Mucosa of descending colon (tissue), 3 donors: ENCODE data around the gene PREP. TPM values are rescaled to one million over a fixed set of nuclear protein-coding genes. Genes with fewer than 3 reads are reported as not detected.

Source experiments
- ATAC-seq: fragments of 200-7000 bp; cut with Tn5 transposase; one replicate; pipeline ENCODE4 v1.9.1; 2020; ENCODE audit warnings: mild to moderate bottlenecking, moderate library complexity
- DNase-seq, 3 donors: peaks; one replicate each; pipeline ENCODE4 v3.0.0-alpha.2; 2020
- H3K36me3 ChIP-seq: fragments of 200-600 bp; one replicate; pipeline ENCODE4 v1.8.0; 2021; ENCODE audit warnings: low read depth, mild to moderate bottlenecking
- H3K4me1 ChIP-seq: fragments of 200-600 bp; one replicate; pipeline ENCODE4 v1.8.0; 2021; ENCODE audit warnings: low read depth, mild to moderate bottlenecking
- H3K4me3 ChIP-seq: fragments of 200-600 bp; one replicate; pipeline ENCODE4 v1.8.0; 2021; ENCODE audit warnings: mild to moderate bottlenecking
- H3K9me3 ChIP-seq: fragments of 200-600 bp; one replicate; pipeline ENCODE4 v1.8.0; 2021; ENCODE audit warnings: mild to moderate bottlenecking
- intact Hi-C, 2 donors: fragments of 100-400 bp; cut with DNase I in 1 of 2; cut with micrococcal nuclease in 1 of 2; formaldehyde crosslinking; loops; one replicate each; pipeline versions ENCODE4 v1.11.0 to v1.11.1; 2022; cut with DNase I, micrococcal nuclease
- total RNA-seq, 3 donors: library from RNA; stranded (reverse); fragmentation: NEBNext Ultra II Directional in 2 of 3; extraction: Animal tissue kit (Norgen Biotek cat#: 25700) in 2 of 3; gene quantifications; one replicate each; pipeline versions ENCODE4 v1.2.1 to v1.2.4, GENCODE V29; 2021 to 2023
- TF ChIP-seq, protein P1 (sequence below): fragments of 200-600 bp; IDR thresholded peaks from one replicate; pipeline ENCODE4 v1.8.0; 2022; ENCODE audit warnings: antibody characterized with exemption, mild to moderate bottlenecking
- donor health status: DM: no; HTN: no; CAD: no; lungs with moderate emphysema.
- donor health status: DM: no; HTN: no; CAD: no.
- donor health status: DM: no; HTN: yes; CAD: no.

PREP gene
- total RNA-seq, 3 donors from 2014 or later: 46.5 to 74.2 (median 72.3) TPM

DNA sequence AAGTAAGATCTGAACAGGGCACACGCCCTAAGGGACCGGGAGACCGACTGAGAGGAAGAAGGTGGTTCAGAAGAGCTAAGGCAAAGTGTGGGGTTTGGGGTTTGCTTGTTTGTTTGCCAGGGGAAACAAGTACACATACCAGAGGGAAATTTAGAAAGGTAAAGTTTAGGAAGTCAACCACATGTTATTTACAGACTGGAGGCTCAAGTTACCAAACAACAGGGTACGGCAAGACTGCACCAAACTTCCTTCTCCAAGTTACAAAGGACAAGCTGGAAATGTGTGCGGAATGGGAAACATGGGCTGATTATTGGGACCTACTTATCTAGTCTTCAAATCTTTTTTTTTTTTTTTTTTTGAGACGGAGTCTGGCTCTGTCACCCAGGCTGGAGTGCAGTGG is 11.2 kb downstream of the PREP start:
- Histone ChIP-seq H3K4me3 (no peak overlapping the region), H3K9me3 (no peaks in the 10 kb centered on the region), H3K36me3 (no peaks in the 10 kb centered on the region), H3K4me1 (peaks cover 20% of the 10 kb centered on the region)
- intact Hi-C loops: no loop called here
- DNase-seq (no peak), ATAC-seq (no peak)
- TF ChIP-seq, protein P1, sequence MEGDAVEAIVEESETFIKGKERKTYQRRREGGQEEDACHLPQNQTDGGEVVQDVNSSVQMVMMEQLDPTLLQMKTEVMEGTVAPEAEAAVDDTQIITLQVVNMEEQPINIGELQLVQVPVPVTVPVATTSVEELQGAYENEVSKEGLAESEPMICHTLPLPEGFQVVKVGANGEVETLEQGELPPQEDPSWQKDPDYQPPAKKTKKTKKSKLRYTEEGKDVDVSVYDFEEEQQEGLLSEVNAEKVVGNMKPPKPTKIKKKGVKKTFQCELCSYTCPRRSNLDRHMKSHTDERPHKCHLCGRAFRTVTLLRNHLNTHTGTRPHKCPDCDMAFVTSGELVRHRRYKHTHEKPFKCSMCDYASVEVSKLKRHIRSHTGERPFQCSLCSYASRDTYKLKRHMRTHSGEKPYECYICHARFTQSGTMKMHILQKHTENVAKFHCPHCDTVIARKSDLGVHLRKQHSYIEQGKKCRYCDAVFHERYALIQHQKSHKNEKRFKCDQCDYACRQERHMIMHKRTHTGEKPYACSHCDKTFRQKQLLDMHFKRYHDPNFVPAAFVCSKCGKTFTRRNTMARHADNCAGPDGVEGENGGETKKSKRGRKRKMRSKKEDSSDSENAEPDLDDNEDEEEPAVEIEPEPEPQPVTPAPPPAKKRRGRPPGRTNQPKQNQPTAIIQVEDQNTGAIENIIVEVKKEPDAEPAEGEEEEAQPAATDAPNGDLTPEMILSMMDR: no peak

DNA sequence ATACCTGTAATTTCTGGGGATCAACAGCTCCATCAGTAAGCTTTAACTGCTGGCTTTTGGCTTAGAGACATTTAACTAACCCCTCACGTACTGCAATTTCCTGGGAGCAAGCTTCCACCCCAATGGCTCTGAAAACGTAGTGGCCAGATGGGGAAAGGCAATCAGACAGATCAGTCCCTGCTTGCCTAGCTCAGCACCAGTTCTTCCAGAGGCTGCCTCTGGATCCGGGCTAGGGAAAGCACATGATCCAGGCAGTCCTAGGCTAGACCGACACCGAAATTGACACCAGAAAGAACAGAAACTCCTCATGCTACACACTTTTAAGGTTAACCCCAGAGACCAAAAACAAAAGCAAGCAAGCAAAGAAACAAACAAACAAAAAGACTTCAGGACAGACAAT is 13.3 kb downstream of the PREP start:
- ATAC-seq: peak; percentile 39
- no peaks in the 10 kb centered on the region for H3K9me3 ChIP-seq
- intact Hi-C loops: no loop called here

DNA sequence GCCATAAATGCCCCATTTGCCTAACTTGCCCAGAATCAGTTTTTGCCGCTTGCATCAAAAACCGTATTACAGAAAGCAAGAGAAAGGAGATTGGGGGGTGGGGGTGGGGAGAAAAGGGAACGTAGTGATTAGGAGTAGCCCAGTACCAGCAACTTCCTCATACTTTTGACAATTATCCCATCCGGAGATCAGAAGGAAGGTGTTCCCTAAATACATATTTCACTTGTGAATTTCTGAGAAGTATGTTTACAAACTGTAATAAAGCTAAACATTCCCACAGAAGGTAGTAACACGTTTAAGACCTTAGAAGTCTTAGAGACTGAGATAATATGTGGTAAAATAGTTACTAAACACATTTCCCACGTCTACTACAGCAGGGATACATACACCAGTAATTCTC is 14.5 kb downstream of the PREP start:
- TF ChIP-seq, protein P1: no peak
- H3K9me3 ChIP-seq: no peaks in the 10 kb centered on the region
- peaks cover 23% of the 10 kb centered on the region for H3K4me1 ChIP-seq
- ATAC-seq: peak; percentile 74
- no peak overlapping the region for H3K4me3 ChIP-seq
- DNase-seq: no peak
- intact Hi-C loops: no loop called here
- no peaks in the 10 kb centered on the region for H3K36me3 ChIP-seq

More for the DNA sequence above, 13.3 kb downstream of the PREP start:
- TF ChIP-seq, protein P1: no peak
- H3K4me1 ChIP-seq: peaks cover 20% of the 10 kb centered on the region
- no peaks in the 10 kb centered on the region for H3K36me3 ChIP-seq
- H3K4me3 ChIP-seq: no peak overlapping the region
- no peak for DNase-seq

DNA sequence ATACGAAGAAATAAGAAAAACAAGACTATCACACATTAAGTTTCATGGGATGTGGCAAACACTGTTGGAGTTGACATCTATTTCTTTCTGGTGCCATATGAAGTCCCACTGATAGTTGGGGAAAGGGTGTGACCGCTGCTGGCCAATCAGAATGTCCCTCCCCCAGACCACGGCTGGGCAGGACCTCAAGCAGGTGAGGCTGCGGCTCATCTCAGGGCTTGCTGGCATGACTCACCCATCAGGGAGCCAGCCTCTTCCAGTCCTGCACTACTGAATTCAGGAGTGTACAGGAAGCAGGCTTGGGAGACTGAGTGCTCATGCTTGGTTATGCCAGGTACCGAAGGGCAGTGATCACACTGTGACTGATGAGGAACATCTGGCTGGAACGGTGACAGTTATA is 18.9 kb downstream of the PREP start:
- no peak overlapping the region for H3K4me3 ChIP-seq
- peaks cover 47% of the 10 kb centered on the region for H3K4me1 ChIP-seq
- intact Hi-C loops: no loop called here
- peak; percentile 81 for ATAC-seq
- no peaks in the 10 kb centered on the region for H3K36me3 ChIP-seq
- H3K9me3 ChIP-seq: no peaks in the 10 kb centered on the region
- TF ChIP-seq, protein P1: no peak
- peak in 2 of 3 donors; percentile 59 to 68 for DNase-seq

DNA sequence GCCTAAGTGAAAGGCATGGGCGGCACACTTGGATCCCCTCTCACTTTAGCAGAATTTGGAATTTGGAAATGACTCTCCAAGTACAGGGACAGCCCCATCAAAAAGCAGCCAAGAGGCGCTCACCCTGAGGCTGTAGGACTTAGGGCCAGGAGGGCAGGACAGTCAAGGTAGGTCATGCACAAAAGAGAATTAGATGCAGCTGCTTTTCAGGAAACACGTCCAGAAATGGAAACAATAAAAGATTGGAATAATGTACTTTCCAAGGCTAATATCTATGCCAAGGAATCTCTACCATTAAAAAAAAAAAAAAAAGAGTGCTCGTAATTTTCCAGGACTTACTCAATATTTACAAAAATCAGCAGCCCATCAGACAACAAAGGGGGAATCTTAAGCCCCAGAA is 19.9 kb downstream of the PREP start:
- no peak overlapping the region for H3K4me3 ChIP-seq
- intact Hi-C loops: no loop called here
- no peak for ATAC-seq
- H3K9me3 ChIP-seq: no peaks in the 10 kb centered on the region
- TF ChIP-seq, protein P1: no peak
- H3K4me1 ChIP-seq: peaks cover 40% of the 10 kb centered on the region
- DNase-seq: no peak
- H3K36me3 ChIP-seq: no peaks in the 10 kb centered on the region

DNA sequence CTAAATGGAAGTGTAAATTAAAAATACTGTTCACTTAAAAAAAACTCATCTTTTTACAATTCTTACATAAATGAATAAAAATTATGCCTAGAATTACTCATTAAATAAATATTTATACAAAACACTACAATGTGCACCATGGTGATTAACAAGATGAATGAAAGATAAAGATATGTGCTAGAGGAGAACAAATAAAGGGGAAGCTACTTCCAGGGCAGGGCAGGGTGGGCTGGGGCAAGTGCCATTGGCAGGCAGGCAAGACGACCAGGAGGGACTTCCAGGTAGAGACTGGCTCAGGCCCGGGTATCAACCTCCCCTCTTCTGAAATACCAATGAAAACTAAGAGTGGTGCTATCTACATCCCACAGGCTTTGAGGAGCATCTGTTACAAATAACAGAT is 20.4 kb downstream of the PREP start:
- H3K4me3 ChIP-seq: no peak overlapping the region
- intact Hi-C loops: no loop called here
- ATAC-seq: peak; percentile 32
- no peak for DNase-seq
- no peaks in the 10 kb centered on the region for H3K36me3 ChIP-seq
- H3K4me1 ChIP-seq: peaks cover 36% of the 10 kb centered on the region
- TF ChIP-seq, protein P1: no peak
- H3K9me3 ChIP-seq: no peaks in the 10 kb centered on the region
